DLD1 (cell line): ENCODE measurements around the gene GFOD1.

Experiments
- in situ Hi-C: cut with HindIII; loops from 2 replicates; pipeline ENCODE4 v1.10.0; 2017; ENCODE audit warnings: low sequenced_read_pairs

The GFOD1 gene

GRCh38 chr6:13487122-13488014, at the start of gene GFOD1:
Gene GFOD1 (minus strand): TSS chr6:13487600. CDS start chr6:13486890, 710 bp downstream.
- in situ Hi-C loops, result no loop called here

- in situ Hi-C loops, result no loop called here
Observed at GRCh38 chr6:13536796-13537526, 49.6 kb upstream of the GFOD1 start.

GRCh38 chr6:13535306-13535705, 47.9 kb upstream of the GFOD1 start:
- in situ Hi-C loops, result no loop called here

- in situ Hi-C loops, result no loop called here
Observed at GRCh38 chr6:13534536-13534935, 47.1 kb upstream of the GFOD1 start.

- in situ Hi-C loops, result no loop called here
Observed at GRCh38 chr6:13531956-13532355, 44.6 kb upstream of the GFOD1 start.

- in situ Hi-C loops, result no loop called here
Observed at GRCh38 chr6:13528777-13529343, 41.5 kb upstream of the GFOD1 start.

GRCh38 chr6:13528232-13528631, 40.8 kb upstream of the GFOD1 start:
- in situ Hi-C loops, result no loop called here

- in situ Hi-C loops, result no loop called here
Observed at GRCh38 chr6:13527671-13528056, 40.3 kb upstream of the GFOD1 start.

GRCh38 chr6:13526727-13527670, 39.6 kb upstream of the GFOD1 start:
- in situ Hi-C loops, result no loop called here

GRCh38 chr6:13526357-13526726, 38.9 kb upstream of the GFOD1 start:
- in situ Hi-C loops, result no loop called here

- in situ Hi-C loops, result no loop called here
Observed at GRCh38 chr6:13524801-13525508, 37.6 kb upstream of the GFOD1 start.

- in situ Hi-C loops, result no loop called here
Observed at GRCh38 chr6:13523826-13524622, 36.6 kb upstream of the GFOD1 start.

- in situ Hi-C loops, result no loop called here
Observed at GRCh38 chr6:13522656-13523055, 35.3 kb upstream of the GFOD1 start.

- in situ Hi-C loops, result no loop called here
Observed at GRCh38 chr6:13519839-13520238, 32.4 kb upstream of the GFOD1 start.

GRCh38 chr6:13517116-13517515, 29.7 kb upstream of the GFOD1 start:
- in situ Hi-C loops, result no loop called here

GRCh38 chr6:13515912-13516311, 28.5 kb upstream of the GFOD1 start:
- in situ Hi-C loops, result no loop called here

GRCh38 chr6:13513626-13514502, 26.5 kb upstream of the GFOD1 start:
- in situ Hi-C loops, result no loop called here

- in situ Hi-C loops, result no loop called here
Observed at GRCh38 chr6:13512900-13513299, 25.5 kb upstream of the GFOD1 start.
